Measurements from ENCODE around the gene SULT2B1.

The SULT2B1 gene

GRCh38 chr19:48648134-48648533, 96.2 kb downstream of the SULT2B1 start:
- TF ChIP-seq CTCF (IDR thresholded peaks at IDR 0.05): no peak
